Measurements from ENCODE around the gene COMMD3.
"Not testable (repeated sequence)": the region's sequence is repeated elsewhere in the genome, so short reads cannot be mapped to it uniquely, and the experiment has no call there.

Gene COMMD3

GRCh38 chr10:22316286-22317075, at the start of gene COMMD3:
COMMD3 (plus strand) TSS chr10:22316388; CDS start chr10:22316418, 30 bp downstream.
- no peak for DNase-seq (ENCODE audit: low read depth)

GRCh38 chr10:22268503-22268902, 47.7 kb upstream of the COMMD3 start:
- no peak for DNase-seq (ENCODE audit: low read depth)

- no peak for DNase-seq (ENCODE audit: low read depth)
These were observed 44.4 kb upstream of the COMMD3 start for GRCh38 chr10:22271786-22272185.

- no peak for DNase-seq (ENCODE audit: low read depth)
These were observed 37.8 kb upstream of the COMMD3 start for GRCh38 chr10:22278441-22278782.

- no peak for DNase-seq (ENCODE audit: low read depth)
These were observed 36.1 kb upstream of the COMMD3 start for GRCh38 chr10:22280078-22280477.

- no peak for DNase-seq (ENCODE audit: low read depth)
These were observed 31.1 kb upstream of the COMMD3 start for GRCh38 chr10:22285130-22285529.

GRCh38 chr10:22293747-22294404, 22.3 kb upstream of the COMMD3 start:
- DNase-seq (ENCODE audit: low read depth): no peak

- no peak for DNase-seq (ENCODE audit: low read depth)
These were observed 21.5 kb upstream of the COMMD3 start for GRCh38 chr10:22294694-22295093.

GRCh38 chr10:22301193-22301592, 15.0 kb upstream of the COMMD3 start:
- DNase-seq (ENCODE audit: low read depth): no peak

GRCh38 chr10:22303461-22303860, 12.7 kb upstream of the COMMD3 start:
- DNase-seq (ENCODE audit: low read depth): no peak

GRCh38 chr10:22305721-22306120, 10.5 kb upstream of the COMMD3 start:
- no peak for DNase-seq (ENCODE audit: low read depth)

- no peak for DNase-seq (ENCODE audit: low read depth)
These were observed 7.8 kb upstream of the COMMD3 start for GRCh38 chr10:22308390-22308789.

GRCh38 chr10:22309180-22310000, 6.8 kb upstream of the COMMD3 start:
- DNase-seq (ENCODE audit: low read depth): no peak

GRCh38 chr10:22310012-22310411, 6.2 kb upstream of the COMMD3 start:
- not testable (repeated sequence) for DNase-seq (ENCODE audit: low read depth)

- DNase-seq (ENCODE audit: low read depth): no peak
These were observed 5.3 kb upstream of the COMMD3 start for GRCh38 chr10:22310928-22311327.

- DNase-seq (ENCODE audit: low read depth): no peak
These were observed 1.3 kb upstream of the COMMD3 start for GRCh38 chr10:22314852-22315251.

GRCh38 chr10:22315455-22316285, 518 bp upstream of the COMMD3 start:
- no peak for DNase-seq (ENCODE audit: low read depth)

- DNase-seq (ENCODE audit: low read depth): no peak
These were observed 835 bp downstream of the COMMD3 start for GRCh38 chr10:22317076-22317370.

- DNase-seq (ENCODE audit: low read depth): no peak
These were observed 1.8 kb downstream of the COMMD3 start for GRCh38 chr10:22317771-22318565.

- DNase-seq (ENCODE audit: low read depth): no peak
These were observed 2.6 kb downstream of the COMMD3 start for GRCh38 chr10:22318772-22319171.

- DNase-seq (ENCODE audit: low read depth): no peak
These were observed 3.4 kb downstream of the COMMD3 start for GRCh38 chr10:22319547-22319979.
